GM19328 (cell line): ENCODE results near the gene ANXA10.
"Not testable (repeated sequence)": the region's sequence is repeated elsewhere in the genome, so short reads cannot be mapped to it uniquely, and the experiment has no call there.

Experiments
- ATAC-seq: cut with Tn5 transposase; IDR thresholded peaks from one replicate; pipeline ENCODE4 v1.9.1; 2021; ENCODE audit warnings: mild to moderate bottlenecking, moderate library complexity; ENCODE audit not compliant: unreplicated experiment

The ANXA10 gene

DNA sequence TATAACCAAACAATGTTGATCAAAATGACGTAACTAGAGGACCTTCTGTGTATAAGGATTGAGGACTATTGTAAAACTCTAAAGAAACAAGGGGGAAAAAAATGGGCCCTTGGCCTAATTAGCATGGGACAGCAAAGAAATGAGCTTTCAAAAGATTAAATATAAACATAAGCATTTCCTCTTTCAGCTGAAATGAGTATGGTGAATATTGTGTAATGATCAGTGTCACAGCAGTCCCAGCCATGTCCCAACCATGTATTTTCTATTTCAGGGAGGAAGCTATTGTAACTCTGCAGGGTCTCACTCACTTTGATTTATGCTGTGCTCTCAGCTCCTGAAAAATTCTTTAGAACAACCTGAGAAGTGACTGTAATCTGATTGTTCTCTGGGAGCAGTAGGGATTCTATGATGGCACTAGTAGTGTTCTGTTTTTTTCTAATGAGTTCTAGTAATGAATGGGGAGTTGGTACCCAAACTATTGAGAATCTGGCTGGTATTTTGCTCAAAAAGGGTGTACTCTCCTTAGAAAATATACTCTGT, 25.8 kb downstream of the ANXA10 start:
- no peak for ATAC-seq

DNA sequence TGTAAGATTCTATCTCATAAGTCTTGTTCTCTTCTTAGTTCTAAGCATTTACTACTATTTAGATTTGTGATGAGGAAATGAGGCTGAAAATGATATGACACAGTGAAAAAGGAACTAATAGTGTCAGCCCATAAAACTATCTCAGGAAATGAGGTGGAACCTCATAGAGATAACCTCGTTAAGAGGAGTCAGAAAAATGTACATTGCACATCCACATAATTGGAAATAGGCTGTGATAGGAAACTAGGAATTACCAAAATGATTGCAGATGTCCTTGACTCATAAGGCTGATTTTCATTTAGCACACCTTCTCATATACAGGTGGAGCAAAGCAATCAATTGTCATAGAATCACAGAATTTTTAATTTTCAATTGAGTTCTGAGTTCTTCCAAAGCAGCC, 26.8 kb downstream of the ANXA10 start:
- ATAC-seq: no peak

DNA sequence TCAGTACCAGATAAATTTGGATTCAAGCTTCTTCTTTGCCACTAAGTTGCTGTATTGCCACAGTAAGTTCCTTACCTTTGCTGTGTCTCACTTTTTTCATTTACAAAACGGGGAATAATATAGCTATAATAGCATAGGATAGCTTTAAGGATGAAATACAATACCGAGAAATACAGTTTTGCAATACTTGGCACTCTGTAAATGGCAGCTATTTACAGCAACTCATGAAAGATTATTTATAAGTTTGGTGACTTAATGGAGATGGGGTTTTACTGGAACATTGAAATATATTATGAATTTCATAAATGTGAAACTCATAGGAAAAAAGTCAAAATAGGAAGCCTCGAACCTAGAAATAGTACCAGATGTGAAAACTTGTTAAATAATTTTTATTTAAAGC, 27.6 kb downstream of the ANXA10 start:
- no peak for ATAC-seq

DNA sequence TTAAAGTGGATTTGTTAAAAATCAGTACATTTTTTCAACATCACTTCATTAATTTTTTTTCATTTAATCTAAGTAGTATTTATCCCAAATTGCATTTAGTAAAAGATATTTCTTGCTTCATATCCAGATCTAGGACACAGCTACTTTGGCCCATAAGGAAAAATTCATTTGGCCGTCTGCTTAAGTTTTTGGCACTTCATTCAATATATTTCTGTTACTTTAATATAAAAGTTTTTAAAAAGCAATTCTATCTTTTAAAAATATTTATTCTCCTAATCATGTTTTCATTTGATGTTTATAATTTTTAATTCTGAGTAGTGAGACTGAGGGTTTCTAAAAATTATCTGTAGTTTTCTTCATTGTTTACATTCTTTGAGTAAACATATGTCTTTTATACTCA, 28.5 kb downstream of the ANXA10 start:
- no peak for ATAC-seq

DNA sequence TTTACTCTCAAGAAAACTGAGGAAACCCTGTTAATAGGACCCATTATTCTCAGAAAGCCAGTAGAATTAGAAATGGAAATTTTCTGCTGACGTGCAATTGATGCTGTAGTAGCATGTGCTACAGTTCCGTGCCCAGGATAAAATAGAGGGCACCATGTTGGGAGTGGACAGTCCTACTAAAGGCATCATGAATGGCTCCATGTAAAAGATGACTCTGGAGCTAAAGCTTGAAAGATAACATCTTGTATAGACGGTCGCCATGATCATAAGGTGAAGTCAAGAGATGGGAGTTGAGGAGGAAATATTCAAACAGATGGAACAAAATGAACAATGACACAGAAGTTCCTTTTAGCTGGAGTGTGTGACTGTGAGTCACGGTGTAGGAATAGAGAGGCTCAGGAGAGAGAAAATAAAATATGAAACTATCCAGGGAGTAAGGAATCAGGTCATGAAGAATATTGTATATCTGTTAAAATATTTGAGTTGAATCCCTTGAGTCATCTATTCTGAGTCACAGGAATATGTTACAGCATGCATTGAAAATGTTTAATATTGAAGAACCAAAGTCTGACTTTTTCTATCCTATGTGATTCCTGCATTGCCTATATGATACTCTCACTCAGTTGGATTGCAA, 31.8 kb downstream of the ANXA10 start:
- ATAC-seq: no peak

DNA sequence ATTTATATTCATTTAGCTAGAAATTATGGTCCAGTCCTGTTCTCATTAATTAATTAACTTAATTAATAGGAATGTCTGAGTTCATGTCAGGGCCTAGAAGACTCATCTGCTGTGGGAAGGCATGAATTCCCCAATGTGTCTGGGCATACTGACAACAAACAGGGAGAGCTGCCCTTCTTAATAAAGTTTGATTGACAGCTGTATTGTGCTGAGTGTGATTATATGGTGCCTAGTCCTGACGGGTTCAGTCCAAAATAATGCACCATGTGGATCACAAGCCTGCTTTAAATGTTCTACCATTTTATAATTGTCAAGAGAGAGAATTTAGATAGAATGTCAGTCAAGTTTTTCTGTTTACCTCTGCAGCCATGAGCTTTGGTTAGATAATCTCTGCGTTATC, 34.6 kb downstream of the ANXA10 start:
- ATAC-seq: no peak

DNA sequence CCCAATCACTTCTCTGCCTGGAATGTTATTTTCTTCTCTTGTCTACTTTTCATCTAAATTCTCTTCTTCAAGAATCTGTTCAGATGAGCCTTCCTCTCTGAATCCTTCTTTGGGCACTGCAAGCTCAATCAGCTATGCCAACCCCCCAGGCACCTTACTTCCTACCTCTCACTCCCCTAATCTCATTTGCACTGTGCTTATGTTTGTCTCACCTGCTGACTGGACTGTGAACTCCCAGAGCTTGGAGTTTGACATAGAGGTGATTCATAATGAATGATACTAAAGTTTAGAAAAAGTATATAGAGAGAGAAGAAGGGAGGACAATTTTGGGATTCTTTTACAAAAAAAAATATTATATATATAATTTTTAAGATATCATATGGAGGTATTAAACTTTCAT, 36.3 kb downstream of the ANXA10 start:
- ATAC-seq: no peak

DNA sequence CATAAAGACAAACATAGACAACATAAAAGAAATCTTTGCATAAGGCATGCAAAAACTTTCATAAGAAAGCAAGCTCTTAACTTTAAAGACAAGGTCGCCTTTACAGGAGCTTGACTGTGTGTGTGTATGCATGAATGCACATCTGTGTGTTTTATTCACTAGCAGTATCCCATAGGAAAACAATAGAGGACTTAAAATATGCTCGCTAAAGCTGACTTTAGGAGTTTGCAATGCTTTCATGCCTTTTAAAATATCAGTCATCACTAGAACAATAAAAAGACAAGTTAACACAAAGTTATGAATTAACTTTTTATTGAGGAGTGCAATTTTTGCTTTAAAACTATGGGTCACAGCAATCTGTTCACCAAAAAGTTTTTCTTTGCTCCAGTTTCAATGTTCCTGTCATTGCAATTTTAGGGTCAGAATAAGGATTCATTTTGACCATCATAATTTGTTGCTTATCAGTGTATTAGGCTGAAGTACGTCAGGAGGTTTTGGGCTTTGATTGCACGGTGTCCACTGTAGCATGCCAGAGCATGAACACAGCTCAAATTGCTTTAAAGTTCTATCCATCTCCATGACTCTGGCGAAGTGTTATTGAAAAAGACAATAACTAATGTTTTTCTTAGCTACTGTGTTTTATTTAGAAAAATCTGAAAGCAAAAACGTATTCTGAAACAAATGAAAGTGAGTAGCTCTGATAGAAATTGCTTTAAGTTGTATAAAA, 36.9 kb downstream of the ANXA10 start:
- no peak for ATAC-seq

DNA sequence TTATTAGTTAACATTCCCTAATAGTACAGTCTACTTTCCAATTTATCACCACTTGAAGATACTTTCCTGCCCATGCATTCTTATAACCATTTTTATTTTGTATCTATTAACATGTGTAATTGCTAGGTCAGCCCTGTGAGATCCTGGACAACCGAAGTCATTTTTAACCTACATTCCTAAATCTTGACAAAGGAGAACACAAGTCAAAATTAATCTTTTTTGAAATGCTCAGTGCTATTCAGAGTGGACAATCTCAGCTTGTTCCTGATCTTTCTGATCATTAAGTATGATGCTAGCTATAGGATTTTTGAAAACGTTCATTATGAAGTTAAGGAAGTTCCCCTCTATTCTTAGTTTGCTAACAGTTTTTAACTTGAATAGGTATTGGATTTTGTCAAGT, 37.5 kb downstream of the ANXA10 start:
- ATAC-seq: no peak

DNA sequence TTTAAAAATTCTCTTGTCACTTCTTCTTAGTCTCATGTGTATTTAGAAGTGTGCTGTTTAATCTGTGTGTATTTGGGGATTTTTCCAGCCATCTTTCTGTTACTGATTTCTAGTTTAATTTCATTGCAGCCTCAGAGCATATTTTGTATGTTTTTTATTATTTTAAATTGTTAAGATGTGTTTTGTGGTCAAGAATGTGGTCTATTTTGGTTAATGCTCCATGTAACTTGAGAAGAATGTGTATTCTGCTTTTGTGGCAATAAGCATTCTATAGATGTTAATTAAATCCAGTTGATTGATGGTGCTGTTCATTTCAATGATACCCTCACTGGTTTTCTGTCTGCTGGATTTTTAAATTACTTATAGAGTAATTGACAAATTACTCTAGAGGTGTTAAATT, 38.9 kb downstream of the ANXA10 start:
- no peak for ATAC-seq

DNA sequence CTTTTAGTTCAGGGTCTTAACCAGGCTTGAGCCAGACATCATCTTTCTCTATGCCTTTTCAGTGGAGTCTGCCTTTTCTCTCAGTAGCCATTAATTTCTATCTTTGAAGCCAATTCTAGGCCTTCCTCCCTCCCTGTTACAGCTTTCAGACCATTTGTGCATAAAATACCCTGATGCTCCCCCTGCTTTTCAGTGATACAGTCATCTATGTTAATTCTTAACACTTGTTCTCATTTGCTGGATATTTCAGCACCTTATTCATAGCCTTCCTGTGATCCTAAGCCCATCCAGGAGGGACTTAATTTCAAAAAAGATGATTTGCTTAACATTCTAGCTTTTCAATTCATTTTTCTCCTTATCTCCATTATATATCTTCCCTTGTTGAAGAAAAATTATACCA, 42.3 kb downstream of the ANXA10 start:
- ATAC-seq: no peak

DNA sequence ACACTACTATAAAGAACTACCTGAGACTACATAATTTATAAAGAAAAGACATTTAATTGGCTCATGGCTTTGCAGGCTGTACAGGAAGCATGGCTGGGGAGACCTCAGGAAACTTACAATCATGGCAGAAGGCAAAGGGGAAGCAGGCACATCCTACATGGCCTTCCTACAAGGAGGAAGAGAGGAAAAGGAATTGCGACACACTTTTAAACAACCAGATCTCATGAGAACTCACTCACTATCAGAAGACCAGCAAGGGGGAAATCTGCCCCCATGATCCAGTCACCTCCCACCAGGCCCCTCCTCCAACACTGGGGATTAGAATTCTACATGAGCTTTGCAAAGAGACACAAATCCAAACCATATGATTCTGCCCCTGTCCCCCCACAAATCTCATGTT, 43.5 kb downstream of the ANXA10 start:
- ATAC-seq: not testable (repeated sequence)

DNA sequence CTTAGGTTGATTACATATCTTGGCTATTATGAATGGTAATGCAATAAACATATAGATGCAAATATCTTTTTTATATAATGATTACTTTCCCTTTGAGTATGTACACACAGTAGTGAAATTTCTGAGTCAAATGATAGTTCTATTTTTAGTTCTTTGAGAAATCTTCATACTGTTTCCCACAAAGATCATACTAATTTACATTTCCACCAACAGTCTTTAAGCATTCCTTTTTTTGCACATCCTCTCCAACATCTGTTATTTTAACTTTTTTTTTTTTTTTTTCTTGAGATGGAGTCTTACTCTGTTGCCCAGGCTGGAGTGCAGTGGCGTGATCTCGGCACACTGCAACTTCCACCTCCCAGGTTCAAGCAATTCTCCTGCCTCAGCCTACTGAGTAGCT, 45.4 kb downstream of the ANXA10 start:
- not testable (repeated sequence) for ATAC-seq

DNA sequence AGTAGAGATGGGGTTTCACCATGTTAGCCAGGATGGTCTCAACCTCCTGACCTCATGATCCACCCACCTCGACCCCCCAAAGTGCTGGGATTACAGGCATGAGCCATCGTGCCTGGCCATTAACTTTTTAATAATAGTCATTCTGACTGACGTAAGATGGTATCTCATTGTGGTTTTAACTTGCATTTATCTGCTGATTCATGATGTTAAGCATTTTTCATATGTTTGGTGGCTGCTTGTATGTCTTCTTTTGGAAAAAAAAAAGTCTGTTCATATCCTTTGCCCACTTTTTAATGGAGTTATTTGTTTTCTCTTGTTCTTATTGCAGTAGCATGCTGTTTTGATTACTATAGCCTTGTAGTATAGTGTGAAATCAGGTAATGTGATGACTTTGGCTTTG, 45.8 kb downstream of the ANXA10 start:
- no peak for ATAC-seq

DNA sequence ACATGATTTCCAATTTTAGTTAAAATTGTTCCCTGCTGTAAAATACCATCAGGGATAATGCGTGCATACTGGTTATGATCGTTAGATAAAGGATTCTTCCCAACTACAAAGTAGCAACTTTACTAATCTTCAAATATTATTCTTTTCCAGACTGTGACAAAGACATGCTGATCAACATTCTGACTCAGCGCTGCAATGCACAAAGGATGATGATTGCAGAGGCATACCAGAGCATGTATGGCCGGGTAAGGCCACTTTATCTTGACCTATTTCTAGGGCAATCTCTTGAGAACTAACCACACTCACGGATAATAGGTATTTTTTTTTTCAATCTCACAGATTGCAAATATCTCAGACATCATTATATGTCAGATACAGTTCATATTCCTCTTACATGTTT, 47.0 kb downstream of the ANXA10 start:
- ATAC-seq: no peak

DNA sequence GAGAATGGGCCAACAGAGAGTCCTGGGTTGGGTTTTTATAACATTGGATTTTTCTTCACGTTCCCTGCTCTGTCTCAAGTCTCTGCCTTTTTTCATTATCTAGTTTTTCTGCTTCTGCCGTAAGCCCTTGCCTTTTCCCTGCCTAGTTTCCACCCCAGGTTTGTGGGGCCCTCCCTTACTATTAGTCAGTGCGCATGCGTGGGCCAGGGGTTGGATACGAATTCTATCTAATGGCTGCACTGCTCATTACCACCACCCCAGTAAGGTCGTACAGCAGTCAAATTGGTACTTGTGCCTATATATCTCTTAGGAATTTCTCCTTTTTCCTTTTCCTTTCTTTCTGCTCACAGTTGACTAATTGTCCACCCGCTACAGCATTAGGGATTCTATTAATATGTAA, 49.4 kb downstream of the ANXA10 start:
- no peak for ATAC-seq

DNA sequence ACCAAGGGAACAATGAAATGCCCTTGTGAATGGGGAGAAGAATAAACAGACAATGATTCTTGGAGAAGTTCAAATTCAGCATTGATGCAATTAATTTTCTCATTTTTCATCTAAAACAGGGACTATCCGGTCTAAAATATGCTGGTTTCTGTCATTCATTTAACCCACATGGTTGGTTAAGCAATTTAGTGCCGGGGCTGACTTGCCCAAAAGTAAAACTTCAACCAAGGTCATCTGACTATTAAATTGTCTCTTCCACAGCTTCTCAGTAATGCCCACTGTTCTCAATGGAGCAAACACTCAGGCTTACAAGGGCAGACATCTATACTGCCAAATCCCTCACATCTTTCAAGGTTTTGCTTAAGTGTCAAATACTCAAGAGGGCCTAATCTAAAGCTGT, 51.3 kb downstream of the ANXA10 start:
- ATAC-seq: no peak

DNA sequence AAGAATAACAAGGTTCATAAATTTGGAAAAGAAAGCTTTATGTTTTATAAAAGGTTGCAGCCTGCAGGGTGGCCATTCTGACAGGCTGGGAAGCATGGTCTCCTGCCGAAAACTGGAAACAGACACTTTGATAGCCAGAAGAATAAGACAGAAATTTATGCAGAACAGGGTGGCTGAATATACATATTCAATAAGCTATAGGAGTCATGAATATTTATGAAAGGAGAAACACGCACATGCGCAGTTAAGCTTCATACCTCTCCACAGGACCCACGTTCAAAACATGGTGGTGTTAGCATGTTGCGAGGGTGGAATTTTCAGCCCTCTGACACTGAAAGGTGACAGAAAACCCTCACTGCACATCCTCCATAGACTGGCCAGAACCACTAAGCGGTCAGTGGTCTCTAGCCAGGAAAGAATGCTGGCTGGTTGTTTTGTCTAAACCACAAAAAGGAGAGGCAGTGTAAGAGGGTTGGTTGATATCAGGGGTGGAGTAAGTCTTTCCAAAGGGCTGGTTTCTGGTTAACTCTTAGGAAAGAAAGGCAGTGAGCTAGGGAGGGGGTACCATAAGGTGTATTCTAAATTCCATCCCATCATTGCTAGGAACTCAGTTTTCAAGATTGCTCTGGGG, 58.2 kb downstream of the ANXA10 start:
- no peak for ATAC-seq

DNA sequence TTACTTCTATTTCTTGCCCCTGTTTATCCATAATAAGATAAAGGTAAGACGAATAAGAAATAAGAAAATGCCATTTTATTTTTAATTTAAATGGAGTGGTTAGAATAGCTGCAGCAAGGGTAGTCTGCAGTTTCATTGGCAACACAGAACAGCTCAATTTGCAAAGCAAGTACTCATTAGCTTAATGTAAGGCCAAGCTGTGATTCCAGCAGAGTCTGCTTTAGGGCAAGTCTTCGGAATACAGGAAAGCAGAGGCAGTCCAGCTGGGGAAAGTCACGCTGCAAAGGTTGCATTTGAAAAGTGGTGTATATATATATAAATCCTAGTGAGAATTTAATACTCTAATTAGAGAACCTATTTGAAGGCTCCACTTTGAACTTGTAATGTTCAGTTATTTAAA, 59.0 kb downstream of the ANXA10 start:
- ATAC-seq: no peak

DNA sequence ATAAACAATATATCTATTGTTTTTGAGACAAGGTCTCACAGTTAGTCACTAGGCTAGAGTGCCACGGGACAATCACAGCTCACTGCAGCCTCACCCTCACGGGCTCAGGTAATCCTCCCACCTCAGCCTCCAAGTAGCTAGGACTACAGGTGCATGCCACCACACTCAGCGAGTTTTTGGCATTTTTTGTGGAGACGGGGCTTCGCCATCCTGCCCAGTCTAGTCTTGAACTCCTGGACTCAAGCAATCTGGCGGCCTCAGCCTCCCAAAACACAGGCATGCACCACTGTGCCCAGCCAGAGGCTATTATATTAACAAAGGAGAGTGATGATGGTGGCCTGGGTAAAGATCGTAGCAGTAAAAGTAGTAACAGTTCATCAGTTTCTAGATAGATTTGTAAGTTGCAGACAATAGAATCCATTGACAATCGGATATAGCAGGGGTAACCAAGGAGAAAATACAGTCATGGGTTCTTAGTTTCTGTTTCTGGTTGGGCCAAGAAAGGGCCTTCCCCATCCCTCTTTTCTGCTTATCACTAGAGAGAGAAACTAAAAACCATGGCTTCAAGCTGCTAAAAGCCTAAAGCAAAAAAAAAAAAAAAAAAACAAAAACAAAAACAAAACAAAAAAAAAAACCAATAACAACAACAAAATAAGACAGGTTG, 60.6 kb downstream of the ANXA10 start:
- no peak for ATAC-seq

DNA sequence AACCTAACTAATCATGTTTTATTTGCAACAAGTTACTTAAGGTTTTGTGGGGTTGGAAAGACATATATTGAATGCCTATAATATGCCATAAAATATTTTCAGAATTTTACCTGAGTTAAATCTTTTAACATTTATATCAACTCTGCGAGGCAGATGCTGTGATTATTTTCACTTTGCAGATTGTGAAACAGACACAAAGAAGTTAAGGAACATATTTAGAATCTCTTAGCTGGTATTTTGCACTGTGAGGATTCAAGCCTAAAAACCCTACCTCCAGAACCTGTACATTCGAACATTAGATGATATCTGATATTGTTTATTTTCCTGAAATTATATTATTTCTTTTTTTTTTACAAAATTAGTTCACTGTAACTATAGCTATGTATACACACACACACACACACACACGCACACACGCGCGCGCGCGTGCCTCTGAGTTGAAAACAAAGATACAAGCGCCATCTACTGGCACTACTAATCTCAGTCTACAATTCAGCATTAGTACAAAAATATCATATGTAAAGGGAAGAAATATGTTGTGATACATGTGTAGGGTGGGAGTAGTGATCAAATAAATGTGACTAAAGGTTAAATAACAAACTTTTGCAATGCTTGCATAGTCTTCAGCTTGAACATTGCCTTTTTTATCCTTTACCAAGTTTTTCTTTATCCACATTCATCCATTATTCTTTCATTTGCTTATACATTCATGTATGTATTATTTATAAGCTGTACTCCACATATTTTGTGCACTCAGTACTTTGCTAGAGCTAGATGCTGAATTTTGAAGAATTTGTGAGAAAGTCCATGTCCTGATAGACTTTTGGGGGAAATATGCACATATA, 61.5 kb downstream of the ANXA10 start:
- peak; percentile 92 for ATAC-seq
